Measurements from ENCODE around the gene CYP4F2.
"Not testable (repeated sequence)": the region's sequence is repeated elsewhere in the genome, so short reads cannot be mapped to it uniquely, and the experiment has no call there.

- TF ChIP-seq, protein P1, sequence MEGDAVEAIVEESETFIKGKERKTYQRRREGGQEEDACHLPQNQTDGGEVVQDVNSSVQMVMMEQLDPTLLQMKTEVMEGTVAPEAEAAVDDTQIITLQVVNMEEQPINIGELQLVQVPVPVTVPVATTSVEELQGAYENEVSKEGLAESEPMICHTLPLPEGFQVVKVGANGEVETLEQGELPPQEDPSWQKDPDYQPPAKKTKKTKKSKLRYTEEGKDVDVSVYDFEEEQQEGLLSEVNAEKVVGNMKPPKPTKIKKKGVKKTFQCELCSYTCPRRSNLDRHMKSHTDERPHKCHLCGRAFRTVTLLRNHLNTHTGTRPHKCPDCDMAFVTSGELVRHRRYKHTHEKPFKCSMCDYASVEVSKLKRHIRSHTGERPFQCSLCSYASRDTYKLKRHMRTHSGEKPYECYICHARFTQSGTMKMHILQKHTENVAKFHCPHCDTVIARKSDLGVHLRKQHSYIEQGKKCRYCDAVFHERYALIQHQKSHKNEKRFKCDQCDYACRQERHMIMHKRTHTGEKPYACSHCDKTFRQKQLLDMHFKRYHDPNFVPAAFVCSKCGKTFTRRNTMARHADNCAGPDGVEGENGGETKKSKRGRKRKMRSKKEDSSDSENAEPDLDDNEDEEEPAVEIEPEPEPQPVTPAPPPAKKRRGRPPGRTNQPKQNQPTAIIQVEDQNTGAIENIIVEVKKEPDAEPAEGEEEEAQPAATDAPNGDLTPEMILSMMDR (IDR thresholded peaks at IDR 0.05), result not testable (repeated sequence)
- TF ChIP-seq POLR2A (IDR thresholded peaks at IDR 0.05), result not testable (repeated sequence)
Measured at GRCh38 chr19:15899561-15899960, 1.7 kb upstream of the CYP4F2 start.
